Stomach smooth muscle (tissue), 2 donors: ENCODE measurements around the gene FANCI.
A peak's percentile ranks its signal among the peaks of the same experiment; 100 is the strongest.

ENCODE experiments used
- H3K27ac ChIP-seq: one replicate; pipeline ENCODE4 v1.7.0; 2013; ENCODE audit warnings: mild to moderate bottlenecking, low read length, inconsistent platforms
- H3K27me3 ChIP-seq, 2 donors: one replicate each; pipeline ENCODE4 v1.7.0; 2013; ENCODE audit warnings: low read length in 2 of 2; ENCODE audit not compliant: insufficient read depth in 2 of 2, control insufficient read depth in 1 of 2
- H3K36me3 ChIP-seq, 2 donors: one replicate each; pipeline ENCODE4 v1.7.0; 2013; ENCODE audit warnings: low read length in 2 of 2; ENCODE audit not compliant: control insufficient read depth in 2 of 2, insufficient read depth in 2 of 2
- H3K4me1 ChIP-seq: one replicate; pipeline ENCODE4 v1.7.0; 2013; ENCODE audit warnings: low read length; ENCODE audit not compliant: control insufficient read depth, insufficient read depth
- H3K4me3 ChIP-seq, 2 donors: one replicate each; pipeline ENCODE4 v1.7.0; 2013; ENCODE audit warnings: low read length in 2 of 2
- H3K9ac ChIP-seq, 2 donors: one replicate each; pipeline ENCODE4 v1.7.0; 2013; ENCODE audit warnings: low read length in 2 of 2, mild to moderate bottlenecking in 1 of 2
- H3K9me3 ChIP-seq, 2 donors: one replicate each; pipeline ENCODE4 v1.7.0; 2013; ENCODE audit warnings: low read length in 2 of 2; ENCODE audit not compliant: control insufficient read depth in 2 of 2
- donor health status: healthy.
- donor health status: Pancreatic carcinoma.

The FANCI gene

DNA sequence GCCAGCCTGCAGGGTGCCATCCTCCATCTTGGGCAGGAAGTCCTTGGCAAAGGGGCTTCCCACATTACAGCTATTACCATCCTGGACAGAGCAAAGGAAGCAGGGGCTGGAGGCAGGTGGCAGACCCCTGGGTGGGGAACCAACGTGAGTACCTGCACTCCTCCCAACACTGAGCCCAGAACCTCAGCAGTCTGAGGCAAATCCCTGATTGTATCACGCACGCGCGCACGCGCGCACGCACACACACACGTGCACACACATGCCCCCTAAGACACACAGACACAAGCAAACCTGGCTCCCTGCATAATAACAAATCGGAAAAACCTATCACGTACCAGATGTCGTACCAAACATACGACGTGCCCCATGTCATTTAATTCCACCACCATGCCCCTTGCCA, 79.0 kb downstream of the FANCI start:
- Histone ChIP-seq H3K4me1 (no peaks in the 10 kb centered on the region), H3K9ac (no peak overlapping the region), H3K27ac (no peak overlapping the region), H3K9me3 (no peaks in the 10 kb centered on the region), H3K27me3 (no peaks in the 10 kb centered on the region), H3K36me3 (peaks cover 89 to 90% of the 10 kb centered on the region in 2 donors), H3K4me3 (no peak overlapping the region)

DNA sequence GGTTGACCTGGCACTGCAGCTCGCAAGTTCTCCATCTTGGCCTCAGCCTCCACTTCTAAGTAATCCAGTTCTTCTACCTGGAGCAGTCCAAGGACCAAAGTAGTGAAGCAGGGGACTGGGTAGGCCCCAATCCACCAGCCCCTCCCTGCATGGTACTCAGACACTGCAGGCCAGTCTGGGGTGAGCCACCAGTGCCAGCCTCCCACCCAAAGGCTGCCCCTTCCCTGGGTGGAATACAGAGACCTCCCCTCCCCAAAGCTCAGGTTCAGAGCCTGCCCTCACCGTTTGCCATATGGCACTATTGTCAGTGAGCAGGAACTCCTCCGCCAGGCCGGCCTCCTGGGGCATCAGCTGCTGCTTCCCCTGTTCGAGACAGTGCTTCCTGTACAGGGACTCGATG, 80.0 kb downstream of the FANCI start:
- Histone ChIP-seq H3K9ac (no peak overlapping the region), H3K27ac (no peak overlapping the region), H3K4me1 (peaks cover 2% of the 10 kb centered on the region), H3K9me3 (no peaks in the 10 kb centered on the region), H3K36me3 (peaks cover 93% of the 10 kb centered on the region in 2 donors), H3K27me3 (no peaks in the 10 kb centered on the region), H3K4me3 (no peak overlapping the region)

GRCh38 chr15:89325039-89325803, 81.4 kb downstream of the FANCI start:
- Histone ChIP-seq H3K4me1 (peaks cover 11% of the 10 kb centered on the region), H3K27me3 (no peaks in the 10 kb centered on the region), H3K27ac (no peak overlapping the region), H3K9me3 (no peaks in the 10 kb centered on the region), H3K4me3 (no peak overlapping the region), H3K36me3 (peaks cover 93% of the 10 kb centered on the region in 2 donors), H3K9ac (no peak overlapping the region)

DNA sequence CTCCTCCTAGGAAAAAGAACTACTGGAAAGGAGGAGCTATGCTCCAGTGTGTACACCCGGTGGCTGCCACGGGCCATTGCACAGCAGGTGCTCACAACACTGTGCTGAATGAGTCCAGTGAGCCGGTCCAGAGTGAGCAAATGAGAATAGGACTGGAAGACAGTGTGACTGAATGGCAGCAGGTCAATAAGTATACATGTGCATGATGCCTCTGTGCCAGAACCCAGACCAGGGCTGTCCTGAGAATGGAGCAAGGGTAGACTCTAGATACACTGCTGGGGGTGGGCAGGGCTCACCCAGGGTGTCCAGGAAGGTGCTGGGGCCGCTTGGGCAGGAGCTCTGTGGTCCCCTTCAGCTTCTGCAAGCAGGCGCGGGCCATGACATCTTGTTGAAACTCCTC, 82.5 kb downstream of the FANCI start:
- peaks cover 15% of the 10 kb centered on the region for H3K4me1 ChIP-seq
- no peak overlapping the region for H3K4me3 ChIP-seq
- no peak overlapping the region for H3K9ac ChIP-seq
- H3K27me3 ChIP-seq = no peaks in the 10 kb centered on the region
- no peak overlapping the region for H3K27ac ChIP-seq
- peaks cover 88 to 93% of the 10 kb centered on the region in 2 donors for H3K36me3 ChIP-seq
- H3K9me3 ChIP-seq = no peaks in the 10 kb centered on the region

GRCh38 chr15:89327113-89327512, 83.3 kb downstream of the FANCI start:
- H3K9me3 ChIP-seq = no peaks in the 10 kb centered on the region
- no peaks in the 10 kb centered on the region for H3K27me3 ChIP-seq
- H3K4me1 ChIP-seq = peaks cover 23% of the 10 kb centered on the region
- H3K4me3 ChIP-seq = no peak overlapping the region
- peaks cover 85 to 91% of the 10 kb centered on the region in 2 donors for H3K36me3 ChIP-seq
- H3K9ac ChIP-seq = no peak overlapping the region
- H3K27ac ChIP-seq = no peak overlapping the region

DNA sequence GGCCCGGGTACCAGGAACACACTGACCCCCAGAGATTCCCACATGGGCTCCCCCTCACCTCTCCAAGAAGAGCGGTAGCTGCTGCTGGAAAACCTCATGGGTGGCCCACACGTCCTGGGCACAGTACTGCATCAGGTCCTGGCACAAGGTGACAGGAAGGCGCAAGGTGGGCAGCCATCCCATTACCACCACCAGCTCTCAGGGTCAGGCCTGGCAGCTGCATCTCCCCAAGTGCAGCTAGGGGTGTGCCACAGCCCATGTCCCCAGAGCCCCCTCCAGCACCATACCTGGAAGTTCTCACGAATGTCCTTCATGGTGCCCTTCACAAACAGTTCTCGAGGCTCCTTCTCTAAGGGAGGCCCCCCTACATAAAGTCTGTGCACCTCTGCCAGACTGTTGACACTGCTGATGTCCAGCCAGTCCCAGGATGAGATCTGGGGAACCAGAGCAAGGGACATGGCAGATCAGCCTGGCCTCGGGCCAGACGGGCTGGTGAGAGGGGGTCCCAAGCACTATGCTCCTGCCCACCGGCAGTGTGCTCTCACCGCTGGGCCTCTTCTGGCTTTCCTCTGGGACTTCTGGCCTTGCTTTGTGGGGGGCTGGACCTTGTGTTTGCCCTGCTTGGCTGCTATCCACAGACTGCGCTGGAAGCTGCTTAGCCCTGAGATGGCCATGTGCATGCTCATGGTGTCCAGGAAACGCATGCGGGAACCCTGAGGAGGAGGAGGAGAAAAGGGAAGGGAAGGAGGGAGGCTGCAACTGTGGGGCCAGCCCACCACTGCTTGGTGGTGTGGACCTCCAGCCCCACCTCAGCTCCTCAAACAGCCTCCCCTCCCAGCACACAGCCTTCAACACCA, 84.8 kb downstream of the FANCI start:
- peaks cover 76 to 81% of the 10 kb centered on the region in 2 donors for H3K36me3 ChIP-seq
- H3K27me3 ChIP-seq = no peaks in the 10 kb centered on the region
- no peak overlapping the region for H3K27ac ChIP-seq
- H3K9ac ChIP-seq = no peak overlapping the region
- H3K9me3 ChIP-seq = no peaks in the 10 kb centered on the region
- H3K4me1 ChIP-seq = peaks cover 35% of the 10 kb centered on the region
- H3K4me3 ChIP-seq = no peak overlapping the region

GRCh38 chr15:89329329-89330084, 85.7 kb downstream of the FANCI start:
- H3K9ac ChIP-seq = no peak overlapping the region
- peaks cover 41% of the 10 kb centered on the region for H3K4me1 ChIP-seq
- no peaks in the 10 kb centered on the region for H3K27me3 ChIP-seq
- H3K4me3 ChIP-seq = no peak overlapping the region
- H3K9me3 ChIP-seq = no peaks in the 10 kb centered on the region
- peaks cover 67 to 72% of the 10 kb centered on the region in 2 donors for H3K36me3 ChIP-seq
- no peak overlapping the region for H3K27ac ChIP-seq

GRCh38 chr15:89330119-89330518, 86.3 kb downstream of the FANCI start:
- no peak overlapping the region for H3K27ac ChIP-seq
- no peak overlapping the region for H3K4me3 ChIP-seq
- H3K9ac ChIP-seq = no peak overlapping the region
- no peaks in the 10 kb centered on the region for H3K9me3 ChIP-seq
- H3K27me3 ChIP-seq = no peaks in the 10 kb centered on the region
- H3K4me1 ChIP-seq = peaks cover 42% of the 10 kb centered on the region
- H3K36me3 ChIP-seq = peaks cover 62 to 67% of the 10 kb centered on the region in 2 donors

DNA sequence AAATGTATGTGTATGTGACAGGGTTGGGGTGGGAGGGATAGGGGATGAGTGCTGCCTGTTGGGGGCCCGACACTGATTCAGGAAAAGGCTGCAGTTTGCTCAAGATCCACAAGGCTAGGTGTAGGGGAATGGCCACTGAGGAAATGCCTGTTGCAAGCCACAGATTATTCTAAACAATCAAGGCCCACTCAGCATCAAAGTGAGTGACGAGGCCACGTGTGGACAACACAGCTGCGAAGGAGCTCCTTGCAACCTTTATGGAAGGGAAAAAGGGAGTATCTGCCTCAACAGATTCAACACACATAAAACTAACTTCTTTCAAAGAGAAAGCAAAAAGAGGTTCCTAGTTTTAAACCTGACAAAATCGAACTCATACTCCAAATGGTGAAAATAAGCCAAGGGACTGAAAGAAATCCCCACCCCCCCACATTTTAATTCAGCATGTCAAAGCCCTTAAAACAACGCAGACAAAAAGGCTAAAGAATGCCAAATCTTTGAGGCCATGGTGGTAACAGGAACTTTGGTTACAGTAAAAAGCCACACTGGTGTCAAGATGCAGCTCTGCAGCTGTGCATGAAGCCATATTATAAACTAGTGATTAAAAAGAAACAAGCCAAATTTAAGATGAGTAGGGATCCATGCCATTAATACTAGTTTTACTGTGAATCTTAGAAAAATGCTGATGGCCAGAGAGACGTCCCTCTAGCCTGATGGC, 87.3 kb downstream of the FANCI start:
- Histone ChIP-seq H3K4me1 (peaks cover 50% of the 10 kb centered on the region), H3K27me3 (no peaks in the 10 kb centered on the region), H3K9ac (no peak overlapping the region), H3K36me3 (peaks cover 53 to 58% of the 10 kb centered on the region in 2 donors), H3K9me3 (no peaks in the 10 kb centered on the region), H3K4me3 (no peak overlapping the region), H3K27ac (no peak overlapping the region)

DNA sequence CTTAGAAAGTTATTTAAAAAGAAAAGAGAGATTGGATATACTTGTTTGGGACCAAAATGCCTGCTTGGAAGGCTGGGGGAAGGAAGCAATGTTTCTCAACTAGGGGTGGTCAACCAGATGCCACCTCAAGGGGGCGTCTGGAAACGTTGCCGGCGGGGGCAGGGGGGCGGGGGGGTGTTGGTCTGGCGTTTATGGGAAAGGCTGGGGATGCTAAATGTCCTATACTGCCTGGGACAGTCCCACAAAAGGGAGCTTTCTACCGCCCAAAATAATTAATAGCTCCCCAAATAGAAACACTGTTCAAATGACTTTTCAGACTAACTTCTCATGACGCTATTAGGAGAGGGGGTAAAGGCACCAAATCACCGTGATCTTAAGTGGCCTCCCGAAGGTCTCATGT, 88.7 kb downstream of the FANCI start:
- Histone ChIP-seq H3K4me3 (peak overlapping the region in 1 of 2 donors; percentile 93), H3K27ac (no peak overlapping the region), H3K9ac (no peak overlapping the region), H3K27me3 (no peaks in the 10 kb centered on the region), H3K4me1 (peaks cover 50% of the 10 kb centered on the region), H3K36me3 (peaks cover 41 to 44% of the 10 kb centered on the region in 2 donors), H3K9me3 (no peaks in the 10 kb centered on the region)
